Panc1 (cell line): ENCODE results near the gene RNASEH2B.

Experiments
- CTCF ChIP-seq: fragments of 450-650 bp; IDR thresholded peaks from 2 replicates; pipeline ENCODE4 v1.5.1; 2017; ENCODE audit warnings: mild to moderate bottlenecking
- POLR2AphosphoS5 ChIP-seq: IDR thresholded peaks from 2 replicates; pipeline ENCODE4 v1.6.1; 2012; ENCODE audit warnings: mild to moderate bottlenecking, low read depth, low read length, moderate library complexity
- SIN3A ChIP-seq: IDR thresholded peaks from 2 replicates; pipeline ENCODE4 v1.6.1; 2012; ENCODE audit warnings: low read depth, mild to moderate bottlenecking, low read length, moderate library complexity, borderline replicate concordance; ENCODE audit not compliant: insufficient read depth
- TCF7L2 ChIP-seq: IDR thresholded peaks from 2 replicates; pipeline ENCODE4 v1.6.1; 2011; ENCODE audit warnings: mild to moderate bottlenecking, low read depth, low read length, inconsistent platforms

- TF ChIP-seq CTCF (no peak), SIN3A (no peak), POLR2AphosphoS5 (no peak), TCF7L2 (no peak)
Observed at GRCh38 chr13:50911081-50911631, 1.6 kb downstream of the RNASEH2B start.
